H9 (cell line): ENCODE measurements around the gene CCDC13. TPM values are rescaled to one million over a fixed set of nuclear protein-coding genes. Genes with fewer than 3 reads are reported as not detected.

Source experiments
- DNase-seq: peaks from one replicate; pipeline ENCODE4 v3.0.0-alpha.2; 2017
- H2AFZ ChIP-seq: one replicate; pipeline ENCODE4 v1.6.1; 2013; ENCODE audit warnings: mild to moderate bottlenecking, low read length, control low read depth, moderate library complexity
- H2AK5ac ChIP-seq: 2 replicates; pipeline ENCODE4 v1.6.1; 2013; ENCODE audit warnings: low read length, control low read depth, mixed read lengths; ENCODE audit not compliant: insufficient read length
- H2BK120ac ChIP-seq: one replicate; pipeline ENCODE4 v1.6.1; 2013; ENCODE audit warnings: low read depth, mild to moderate bottlenecking, low read length, control low read depth, inconsistent platforms; ENCODE audit not compliant: poor library complexity, severe bottlenecking
- H2BK12ac ChIP-seq: 2 replicates; pipeline ENCODE4 v1.6.1; 2013; ENCODE audit warnings: low read length, control low read depth, mixed read lengths, low read depth; ENCODE audit not compliant: insufficient read length
- H2BK15ac ChIP-seq: 2 replicates; pipeline ENCODE4 v1.6.1; 2013; ENCODE audit warnings: low read depth, low read length, control low read depth
- H2BK20ac ChIP-seq: one replicate; pipeline ENCODE4 v1.6.1; 2013; ENCODE audit warnings: low read depth, mild to moderate bottlenecking, low read length, control low read depth, inconsistent platforms; ENCODE audit not compliant: poor library complexity, severe bottlenecking
- H2BK5ac ChIP-seq: 2 replicates; pipeline ENCODE4 v1.6.1; 2013; ENCODE audit warnings: low read length, control low read depth, mixed read lengths; ENCODE audit not compliant: insufficient read length
- H3K14ac ChIP-seq: 2 replicates; pipeline ENCODE4 v1.6.1; 2013; ENCODE audit warnings: low read length, control low read depth; ENCODE audit not compliant: insufficient read depth
- H3K18ac ChIP-seq: 2 replicates; pipeline ENCODE4 v1.6.1; 2013; ENCODE audit warnings: low read depth, mild to moderate bottlenecking, mixed read lengths, low read length, control low read depth; ENCODE audit not compliant: insufficient read length
- H3K23ac ChIP-seq: 2 replicates; pipeline ENCODE4 v1.6.1; 2013; ENCODE audit warnings: low read length, control low read depth, mixed read lengths, low read depth; ENCODE audit not compliant: insufficient read length
- H3K23me2 ChIP-seq: 2 replicates; pipeline ENCODE4 v1.6.1; 2013; ENCODE audit warnings: low read depth, mild to moderate bottlenecking, mixed read lengths, low read length, control low read depth; ENCODE audit not compliant: insufficient read length, poor library complexity, severe bottlenecking
- H3K27ac ChIP-seq: 2 replicates; pipeline ENCODE4 v1.5.1; 2013; ENCODE audit warnings: low read length, control low read depth, mixed read lengths, low read depth; ENCODE audit not compliant: insufficient read length
- H3K27me3 ChIP-seq: 2 replicates; pipeline ENCODE4 v1.6.1; 2013; ENCODE audit warnings: low read length, control low read depth, inconsistent platforms; ENCODE audit not compliant: insufficient read depth
- H3K4ac ChIP-seq: 2 replicates; pipeline ENCODE4 v1.6.1; 2013; ENCODE audit warnings: low read depth, mild to moderate bottlenecking, control low read depth, inconsistent platforms, low read length, moderate library complexity
- H3K4me1 ChIP-seq: 2 replicates; pipeline ENCODE4 v1.6.1; 2013; ENCODE audit warnings: low read length, control low read depth, inconsistent platforms; ENCODE audit not compliant: insufficient read depth
- H3K4me2 ChIP-seq: 2 replicates; pipeline ENCODE4 v1.6.1; 2013; ENCODE audit warnings: low read length, control low read depth, mixed read lengths; ENCODE audit not compliant: insufficient read length, insufficient read depth
- H3K56ac ChIP-seq: 2 replicates; pipeline ENCODE4 v1.6.1; 2013; ENCODE audit warnings: low read depth, mild to moderate bottlenecking, mixed read lengths, low read length, control low read depth; ENCODE audit not compliant: insufficient read length
- H3K79me1 ChIP-seq: 2 replicates; pipeline ENCODE4 v1.6.1; 2013; ENCODE audit warnings: low read depth, mild to moderate bottlenecking, moderate library complexity, low read length, control low read depth, inconsistent platforms; ENCODE audit not compliant: insufficient read depth, poor library complexity, severe bottlenecking
- H3K79me2 ChIP-seq: 2 replicates; pipeline ENCODE4 v1.6.1; 2013; ENCODE audit warnings: low read length, control low read depth, inconsistent platforms; ENCODE audit not compliant: insufficient read depth
- H3K9ac ChIP-seq: 2 replicates; pipeline ENCODE4 v1.6.1; 2013; ENCODE audit warnings: low read length, control low read depth, mixed read lengths; ENCODE audit not compliant: insufficient read length; ENCODE audit errors: extremely low read depth
- H3K9me3 ChIP-seq: one replicate; pipeline ENCODE4 v1.6.1; 2013; ENCODE audit warnings: low read depth, low read length, inconsistent platforms; ENCODE audit not compliant: control insufficient read depth
- H3T11ph ChIP-seq: one replicate; pipeline ENCODE4 v1.6.1; 2013; ENCODE audit warnings: mild to moderate bottlenecking, low read length, control low read depth, inconsistent platforms
- H4K20me1 ChIP-seq: one replicate; pipeline ENCODE4 v1.6.1; 2013; ENCODE audit not compliant: control insufficient read depth, insufficient read length, insufficient read depth
- H4K5ac ChIP-seq: 2 replicates; pipeline ENCODE4 v1.6.1; 2013; ENCODE audit warnings: low read depth, mild to moderate bottlenecking, mixed read lengths, low read length, control low read depth; ENCODE audit not compliant: insufficient read length
- H4K8ac ChIP-seq: replicated peaks from 2 replicates; pipeline ENCODE4 v1.6.1; 2013; ENCODE audit warnings: low read length, control low read depth, mixed read lengths, low read depth; ENCODE audit not compliant: insufficient read length
- H4K91ac ChIP-seq: 2 replicates; pipeline ENCODE4 v1.6.1; 2013; ENCODE audit warnings: low read depth, mild to moderate bottlenecking, moderate library complexity, mixed read lengths, low read length, control low read depth; ENCODE audit not compliant: insufficient read length
- H3K27ac Mint-ChIP-seq, 3 experiments: 2 replicates in 2 of 3; 3 replicates in 1 of 3; pipeline ENCODE4 v1.8.0; 2020 to 2021; ENCODE audit warnings: mixed read lengths in 3 of 3, mild to moderate bottlenecking in 1 of 3, moderate library complexity in 1 of 3
- H3K27me3 Mint-ChIP-seq: 2 replicates; pipeline ENCODE4 v1.8.0; 2021; ENCODE audit warnings: low read depth, mild to moderate bottlenecking, moderate library complexity, mixed read lengths
- H3K36me3 Mint-ChIP-seq, 3 experiments: 2 replicates in 2 of 3; 3 replicates in 1 of 3; pipeline ENCODE4 v1.8.0; 2020 to 2021; ENCODE audit warnings: low read depth in 3 of 3, mixed read lengths in 3 of 3; ENCODE audit not compliant: insufficient read depth in 1 of 3
- H3K4me1 Mint-ChIP-seq, 2 experiments: 2 replicates each; pipeline ENCODE4 v1.8.0; 2020; ENCODE audit warnings: mixed read lengths in 2 of 2
- H3K4me3 Mint-ChIP-seq, 2 experiments: 2 replicates in 1 of 2; 3 replicates in 1 of 2; pipeline ENCODE4 v1.8.0; 2020 to 2021; ENCODE audit warnings: mild to moderate bottlenecking in 2 of 2, mixed read lengths in 2 of 2, moderate library complexity in 1 of 2
- H3K9me3 Mint-ChIP-seq, 2 experiments: 2 replicates in 1 of 2; 3 replicates in 1 of 2; pipeline ENCODE4 v1.8.0; 2020; ENCODE audit warnings: mild to moderate bottlenecking in 2 of 2, mixed read lengths in 2 of 2, moderate library complexity in 1 of 2
- CTCF ChIP-seq: fragments of 200-600 bp; sonication (generic); conservative IDR thresholded peaks from 3 replicates; pipeline ENCODE4 v1.8.0; 2021; ENCODE audit warnings: antibody characterized with exemption, mild to moderate bottlenecking
- WGBS: extraction: QIAGEN DNeasy Blood & Tissue Kit; methylation state at CpG from one replicate; pipeline ENCODE4 v1.1.7; 2013; ENCODE audit warnings: missing lambda C conversion rate, low lambda C conversion rate, mixed read lengths; ENCODE audit not compliant: insufficient read length; ENCODE audit errors: extremely low coverage; 5-methylcytosine and 5-hydroxymethylcytosine counted together
- total RNA-seq: library from RNA; stranded (reverse); gene quantifications from 2 replicates; pipeline ENCODE4 v1.2.1, GENCODE V29; 2021

The CCDC13 gene
- total RNA-seq, 1 experiment from 2014 or later = not detected

- Histone ChIP-seq H3K23ac (no peak overlapping the region), H4K20me1 (no peaks in the 10 kb centered on the region), H3K4me2 (no peak overlapping the region), H3K27me3 (no peaks in the 10 kb centered on the region), H3K9ac (no peak overlapping the region), H2BK120ac (no peak overlapping the region), H3K9me3 (no peaks in the 10 kb centered on the region), H3K79me1 (no peaks in the 10 kb centered on the region), H2BK12ac (no peak overlapping the region), H2BK20ac (no peak overlapping the region), H4K5ac (no peak overlapping the region), H3K79me2 (no peaks in the 10 kb centered on the region), H3K4me1 (no peaks in the 10 kb centered on the region; the same call in 1 of the 2 replicates), H4K8ac (no peak overlapping the region), H3K23me2 (no peaks in the 10 kb centered on the region), H3K14ac (no peak overlapping the region), H3T11ph (no peak overlapping the region), H3K56ac (no peak overlapping the region), H2BK15ac (no peak overlapping the region), H3K27ac (no peak overlapping the region), H2AFZ (no peak overlapping the region), H2AK5ac (no peak overlapping the region), H3K18ac (no peak overlapping the region), H3K4ac (no peak overlapping the region), H2BK5ac (no peak overlapping the region), H4K91ac (no peak overlapping the region)
- no peak for DNase-seq
- Mint-ChIP-seq H3K9me3 (no peaks in the 10 kb centered on the region), H3K27me3 (no peaks in the 10 kb centered on the region), H3K36me3 (no peaks in the 10 kb centered on the region), H3K4me3 (no peak overlapping the region), H3K4me1 (peaks cover 11 to 13% of the 10 kb centered on the region in 2 experiments), H3K27ac (no peak overlapping the region)
- no peak for TF ChIP-seq CTCF
- no CpG with 5 or more reads among the region's 2 CpGs for WGBS
Measured at GRCh38 chr3:42815826-42816225, 42.8 kb upstream of the CCDC13 start.
